B cell (primary cell): Measurements from ENCODE around the gene ALOXE3. TPM values are rescaled to one million over a fixed set of nuclear protein-coding genes. Genes with fewer than 3 reads are reported as not detected.

Experiments used
- ATAC-seq: fragments of 200-7000 bp; cut with Tn5 transposase; one replicate; pipeline ENCODE4 v1.10.0; 2021; ENCODE audit warnings: low read depth, mild to moderate bottlenecking, moderate number of reproducible peaks, moderate library complexity
- CTCF ChIA-PET: fragments of 350-600 bp; sonication (Branson Sonifier 250); formaldehyde crosslinking; loops from one replicate; lab custom pipeline; 2021; ENCODE audit warnings: antibody characterized with exemption, inconsistent platforms; lab: Charles Lee
- POLR2A ChIA-PET: fragments of 350-600 bp; sonication (Branson Sonifier 250); formaldehyde crosslinking; loops from one replicate; lab custom pipeline; 2021; ENCODE audit warnings: antibody characterized with exemption; lab: Charles Lee
- DNase-seq: peaks from one replicate; pipeline ENCODE4 v3.0.0; 2013
- H2AFZ ChIP-seq: 2 replicates; pipeline ENCODE4 v1.6.1; 2012; ENCODE audit warnings: mild to moderate bottlenecking, low read depth, low read length; ENCODE audit not compliant: insufficient read depth, poor library complexity, severe bottlenecking
- H3K27ac ChIP-seq, 2 donors: 1 replicate in 1 of 2; 2 replicates in 1 of 2; pipeline ENCODE4 v1.5.1; 2012 to 2013; ENCODE audit warnings: low read length in 2 of 2, mild to moderate bottlenecking in 2 of 2, moderate library complexity in 1 of 2
- H3K27me3 ChIP-seq, 4 experiments: fragments of 200-600 bp in 1 of 4; sonication (generic) in 1 of 4; replicated peaks in 1 of 4; 1 replicate in 2 of 4; 2 replicates in 2 of 4; pipeline versions ENCODE4 v1.6.1 to v1.7.0; 2013 to 2016; ENCODE audit warnings: low read length in 3 of 4, mild to moderate bottlenecking in 2 of 4, mixed read lengths in 1 of 4, moderate library complexity in 1 of 4; ENCODE audit not compliant: insufficient read depth in 4 of 4, control insufficient read depth in 3 of 4; ENCODE audit errors: control extremely low read depth in 1 of 4
- H3K36me3 ChIP-seq, 2 experiments: replicated peaks in 1 of 2; 1 replicate in 1 of 2; 2 replicates in 1 of 2; pipeline versions ENCODE4 v1.6.1 to v1.7.1; 2013; ENCODE audit warnings: low read length in 1 of 2; ENCODE audit not compliant: insufficient read depth in 2 of 2, control insufficient read depth in 1 of 2; ENCODE audit errors: control extremely low read depth in 1 of 2, extremely low read depth in 1 of 2
- H3K4me1 ChIP-seq, 2 donors: fragments of 200-600 bp in 1 of 2; sonication (generic) in 1 of 2; 1 replicate in 1 of 2; 2 replicates in 1 of 2; pipeline versions ENCODE4 v1.5.1 to v1.6.1; 2013 to 2017; ENCODE audit warnings: low read length in 2 of 2; ENCODE audit not compliant: control insufficient read depth in 2 of 2, insufficient read depth in 2 of 2
- H3K4me2 ChIP-seq: replicated peaks from 2 replicates; pipeline ENCODE3; 2012; ENCODE audit warnings: mild to moderate bottlenecking, low read depth, low read length; ENCODE audit not compliant: poor library complexity, severe bottlenecking
- H3K4me3 ChIP-seq, 5 experiments: fragments of 200-600 bp in 1 of 5; sonication (generic) in 1 of 5; 1 replicate in 3 of 5; 2 replicates in 2 of 5; pipeline versions ENCODE4 v1.5.1 to v1.7.0; 2011 to 2016; ENCODE audit warnings: low read length in 4 of 5, mild to moderate bottlenecking in 4 of 5, low read depth in 2 of 5, control low read depth in 1 of 5, moderate library complexity in 1 of 5; ENCODE audit not compliant: insufficient read depth in 1 of 5; ENCODE audit errors: control extremely low read depth in 1 of 5, extremely low read depth in 1 of 5
- H3K79me2 ChIP-seq: fragments of 200-600 bp; sonication (generic); one replicate; pipeline ENCODE4 v1.6.0; 2016; ENCODE audit warnings: low read length; ENCODE audit not compliant: control insufficient read depth, insufficient read depth
- H3K9ac ChIP-seq: fragments of 200-600 bp; sonication (generic); 2 replicates; pipeline ENCODE4 v1.6.1; 2017; ENCODE audit warnings: mild to moderate bottlenecking, low read length, moderate library complexity
- H3K9me3 ChIP-seq, 3 donors: one replicate each; pipeline versions ENCODE4 v1.6.1 to v1.7.1; 2013; ENCODE audit warnings: low read length in 2 of 3; ENCODE audit not compliant: control insufficient read depth in 2 of 3, insufficient read depth in 1 of 3; ENCODE audit errors: control extremely low read depth in 1 of 3
- H4K20me1 ChIP-seq: 2 replicates; pipeline ENCODE4 v1.6.0; 2012; ENCODE audit warnings: mild to moderate bottlenecking, low read length; ENCODE audit not compliant: insufficient read depth, control insufficient read depth, poor library complexity, severe bottlenecking
- H3K27ac Mint-ChIP-seq: one replicate; pipeline ENCODE4 v1.8.0; 2021; ENCODE audit warnings: mixed read lengths
- H3K27me3 Mint-ChIP-seq: one replicate; pipeline ENCODE4 v1.8.0; 2021; ENCODE audit warnings: mixed read lengths
- H3K4me1 Mint-ChIP-seq: one replicate; pipeline ENCODE4 v1.8.0; 2021; ENCODE audit warnings: mixed read lengths
- H3K4me3 Mint-ChIP-seq: one replicate; pipeline ENCODE4 v1.8.0; 2021; ENCODE audit warnings: mixed read lengths
- H3K9me3 Mint-ChIP-seq: one replicate; pipeline ENCODE4 v1.8.0; 2022; ENCODE audit warnings: mixed read lengths; ENCODE audit not compliant: insufficient read depth
- CTCF ChIP-seq: fragments of 200-600 bp; IDR thresholded peaks from one replicate; pipeline ENCODE4 v1.8.0; 2022; ENCODE audit warnings: antibody characterized with exemption, mild to moderate bottlenecking
- EZH2 ChIP-seq: IDR thresholded peaks from 2 replicates; pipeline ENCODE4 v1.6.1; 2012; ENCODE audit warnings: borderline replicate concordance, low read depth, mild to moderate bottlenecking, moderate library complexity, low read length; ENCODE audit not compliant: insufficient read depth, poor library complexity, severe bottlenecking
- WGBS: methylation state at CpG from one replicate; pipeline ENCODE4 v1.1.5; 2013; ENCODE audit warnings: missing lambda C conversion rate; ENCODE audit not compliant: insufficient coverage; 5-methylcytosine and 5-hydroxymethylcytosine counted together
- intact Hi-C: fragments of 100-400 bp; cut with micrococcal nuclease; formaldehyde crosslinking; loops from one replicate; pipeline ENCODE4 v1.10.0; 2022
- polyA plus RNA-seq: library from polyadenylated mRNA; depleted of rRNA; stranded (reverse); fragments of >200 nt; gene quantifications from 2 replicates; pipeline ENCODE4 v1.2.3, GENCODE V29; 2012
- total RNA-seq, 2 donors: library from RNA; stranded (reverse); fragments of 120-200 nt in 1 of 2; gene quantifications; 1 replicate in 1 of 2; 2 replicates in 1 of 2; pipeline versions ENCODE4 v1.2.3 to v1.2.4, GENCODE V29; 2013 to 2022

The ALOXE3 gene
- total and polyA plus RNA-seq, 2 donors (not counting 1 experiment from before 2014, with no cell fraction given), result 0.04 TPM; not detected in 1

GRCh38 chr17:8084250-8084649, 34.1 kb downstream of the ALOXE3 start:
- Mint-ChIP-seq H3K27me3 (peaks cover 3% of the 10 kb centered on the region), H3K4me1 (peaks cover 15% of the 10 kb centered on the region), H3K9me3 (no peaks in the 10 kb centered on the region), H3K4me3 (no peak overlapping the region), H3K27ac (no peak overlapping the region)
- H4K20me1 ChIP-seq, result peaks cover 9% of the 10 kb centered on the region
- no peak overlapping the region for H3K27ac ChIP-seq
- H3K36me3 ChIP-seq, result no peaks in the 10 kb centered on the region
- H3K4me2 ChIP-seq, result no peak overlapping the region
- H3K4me3 ChIP-seq, result no peak overlapping the region
- 90% methylated on average over 5 of the region's 6 CpGs for WGBS
- no peaks in the 10 kb centered on the region for H3K9me3 ChIP-seq
- DNase-seq (no peak), ATAC-seq (no peak)
- intact Hi-C loops, result no loop called here
- H3K9ac ChIP-seq, result no peak overlapping the region
- ChIA-PET POLR2A (no interaction called here), CTCF (interaction anchor here (1.2 to 3.0 kb wide), 5 partner anchors 9 to 26 kb away, joined by 3 to 16 read pairs (median 13); no protein-coding TSS in a partner anchor)
- TF ChIP-seq EZH2, result no peak
- TF ChIP-seq CTCF, result no peak
- H3K79me2 ChIP-seq, result peaks cover 7% of the 10 kb centered on the region
- peaks cover 0 to 3% (median 0%) of the 10 kb centered on the region in 4 experiments for H3K27me3 ChIP-seq
- no peak overlapping the region for H2AFZ ChIP-seq
- peaks cover 6 to 15% of the 10 kb centered on the region in 2 donors for H3K4me1 ChIP-seq

DNA sequence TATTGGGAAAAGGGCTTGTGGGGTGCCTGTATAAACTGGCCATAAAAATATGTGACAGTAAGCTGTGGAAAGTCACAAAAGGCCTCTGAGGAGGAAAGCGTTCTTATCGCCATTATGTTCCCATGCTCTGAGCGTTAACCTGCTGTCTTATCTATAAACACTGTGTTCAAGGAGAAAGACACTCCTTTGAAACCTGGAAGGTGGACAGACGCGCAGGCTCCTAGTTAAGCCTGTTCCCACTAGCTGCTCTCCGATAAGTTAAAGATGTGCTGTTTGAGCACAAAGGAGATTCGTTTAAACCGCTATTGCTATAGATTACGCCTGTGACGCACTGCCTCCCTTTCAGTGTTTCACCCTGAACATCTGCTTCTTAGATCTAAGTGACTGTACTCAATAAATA, 36.0 kb downstream of the ALOXE3 start:
- Histone ChIP-seq H3K4me1 (peaks cover 9 to 15% of the 10 kb centered on the region in 2 donors), H3K36me3 (no peaks in the 10 kb centered on the region), H3K4me2 (no peak overlapping the region), H3K27ac (no peak overlapping the region), H3K27me3 (peaks cover 0 to 3% (median 0%) of the 10 kb centered on the region in 4 experiments), H3K79me2 (peaks cover 7% of the 10 kb centered on the region), H4K20me1 (peaks cover 9% of the 10 kb centered on the region), H3K9ac (no peak overlapping the region), H3K4me3 (no peak overlapping the region), H2AFZ (no peak overlapping the region), H3K9me3 (no peaks in the 10 kb centered on the region)
- Mint-ChIP-seq H3K27me3 (no peaks in the 10 kb centered on the region), H3K4me1 (peaks cover 14% of the 10 kb centered on the region), H3K9me3 (no peaks in the 10 kb centered on the region), H3K27ac (no peak overlapping the region), H3K4me3 (no peak overlapping the region)
- no peak for ATAC-seq
- CTCF ChIA-PET, result interaction anchor here (0.9 to 3.0 kb wide), 7 partner anchors 8 to 37 kb away, joined by 3 to 16 read pairs (median 8); no protein-coding TSS in a partner anchor
- TF ChIP-seq CTCF, result no peak
- no peak for TF ChIP-seq EZH2
- POLR2A ChIA-PET, result no interaction called here
- WGBS, result 100% methylated on average over 3 of the region's 10 CpGs
- intact Hi-C loops, result no loop called here
- DNase-seq, result no peak
